HepG2 (cell line): ENCODE results near the gene DNAJC5. TPM values are rescaled to one million over a fixed set of nuclear protein-coding genes. Genes with fewer than 3 reads are reported as not detected.

Experiments used
- ATAC-seq: fragments of 200-7000 bp; cut with Tn5 transposase; 3 replicates; pipeline ENCODE4 v1.9.1; 2020; ENCODE audit warnings: mild to moderate bottlenecking, moderate library complexity
- BruUV-seq: library from RNA; stranded (reverse); fragments of 400-500 nt; replicated peaks from 2 replicates; lab custom pipeline; 2021; lab: Mats Ljungman, UMichigan
- CTCF ChIA-PET: fragments of 300-600 bp; formaldehyde crosslinking; extraction: SDS; loops from one replicate; lab custom pipeline; 2021; ENCODE audit warnings: low total read pairs, inconsistent platforms, low intra/inter-chr PET ratio; lab: Yijun Ruan, JAX
- POLR2A ChIA-PET: fragments of 350-600 bp; sonication (Branson Sonifier 250); formaldehyde crosslinking; loops from one replicate; lab custom pipeline; 2020; ENCODE audit warnings: antibody characterized with exemption, inconsistent platforms; lab: Yijun Ruan, JAX
- DNase-seq: peaks from one replicate; pipeline ENCODE4 v3.0.0-alpha.2; 2015; ENCODE audit warnings: low spot score
- FAIRE-seq: peaks from 3 replicates; lab custom pipeline; 2011; peaks lifted over from hg19 to GRCh38; lab: Jason Lieb, UNC
- H2AFZ ChIP-seq: one replicate; pipeline ENCODE4 v1.6.1; 2011; ENCODE audit warnings: low read length, inconsistent platforms
- H3K27ac ChIP-seq: fragments of 300-600 bp; 3 replicates; pipeline ENCODE4 v1.8.0; 2011; ENCODE audit warnings: mixed run types, mild to moderate bottlenecking, mixed read lengths, low read length, inconsistent platforms; ENCODE audit not compliant: insufficient read depth; ENCODE audit errors: extremely low read length
- H3K27me3 ChIP-seq, 2 experiments: fragments of 200-600 bp in 1 of 2; 2 replicates in 1 of 2; 3 replicates in 1 of 2; pipeline versions ENCODE4 v1.6.0 to v1.8.0; 2011; ENCODE audit warnings: low read length in 2 of 2, mild to moderate bottlenecking in 2 of 2, moderate library complexity in 2 of 2, inconsistent platforms in 1 of 2; ENCODE audit not compliant: insufficient read depth in 2 of 2, control insufficient read depth in 1 of 2
- H3K36me3 ChIP-seq, 2 experiments: fragments of 200-600 bp in 1 of 2; replicated peaks in 1 of 2; 2 replicates in 1 of 2; 3 replicates in 1 of 2; pipeline versions ENCODE4 v1.5.1 to v1.8.0; 2011; ENCODE audit warnings: low read length in 2 of 2, inconsistent platforms in 1 of 2; ENCODE audit not compliant: insufficient read depth in 2 of 2, control insufficient read depth in 1 of 2
- H3K4me1 ChIP-seq: 2 replicates; pipeline ENCODE4 v1.5.1; 2012; ENCODE audit warnings: low read length, inconsistent platforms; ENCODE audit not compliant: insufficient read depth
- H3K4me2 ChIP-seq: 2 replicates; pipeline ENCODE4 v1.6.0; 2011; ENCODE audit warnings: low read depth, low read length, inconsistent platforms
- H3K4me3 ChIP-seq, 3 experiments: fragments of 200-600 bp in 1 of 3; sonication (generic), shearing (Covaris generic) in 1 of 3; replicated peaks in 1 of 3; 2 replicates each; pipeline ENCODE4 v1.5.1; 2011 to 2016; ENCODE audit warnings: low read length in 3 of 3, inconsistent platforms in 2 of 3, low read depth in 2 of 3, mild to moderate bottlenecking in 2 of 3, control low read depth in 1 of 3, mixed read lengths in 1 of 3; ENCODE audit not compliant: insufficient read depth in 1 of 3
- H3K79me2 ChIP-seq: one replicate; pipeline ENCODE4 v1.6.1; 2011; ENCODE audit warnings: low read length, inconsistent platforms; ENCODE audit not compliant: insufficient read depth
- H3K9ac ChIP-seq: 2 replicates; pipeline ENCODE4 v1.6.0; 2011; ENCODE audit warnings: mild to moderate bottlenecking, low read depth, low read length, inconsistent platforms; ENCODE audit not compliant: insufficient read depth
- H3K9me3 ChIP-seq: 2 replicates; pipeline ENCODE4 v1.5.1; 2012; ENCODE audit warnings: mild to moderate bottlenecking, low read length
- H4K20me1 ChIP-seq: 2 replicates; pipeline ENCODE4 v1.6.0; 2011; ENCODE audit warnings: inconsistent platforms, mild to moderate bottlenecking, low read length, moderate library complexity; ENCODE audit not compliant: insufficient read depth
- MTA1 ChIP-seq: sonication (generic); formaldehyde crosslinking; IDR thresholded peaks from 2 replicates; pipeline ENCODE4 v1.4.0; 2020; ENCODE audit warnings: missing genetic modification reagents, mild to moderate bottlenecking, borderline replicate concordance
- NFKBIZ ChIP-seq: IDR thresholded peaks from 2 replicates; pipeline ENCODE4 v1.6.1; 2018; ENCODE audit warnings: missing genetic modification reagents, missing compliant biosample characterization
- PHF8 ChIP-seq: sonication (generic); formaldehyde crosslinking; IDR thresholded peaks from 2 replicates; pipeline ENCODE4 v1.5.0; 2020; ENCODE audit warnings: missing genetic modification reagents
- RBM22 ChIP-seq: fragments of 200-400 bp; formaldehyde crosslinking; optimal IDR thresholded peaks from 2 replicates; pipeline ENCODE3; 2017; ENCODE audit warnings: mild to moderate bottlenecking, low read length, moderate library complexity
- TBX2 ChIP-seq: sonication (generic); formaldehyde crosslinking; IDR thresholded peaks from 2 replicates; pipeline ENCODE4 v1.5.0; 2020; ENCODE audit warnings: missing genetic modification reagents, mild to moderate bottlenecking, borderline replicate concordance
- ZKSCAN8 ChIP-seq: IDR thresholded peaks from 2 replicates; pipeline ENCODE4 v1.6.1; 2016; ENCODE audit warnings: borderline replicate concordance, missing genetic modification reagents, missing compliant biosample characterization
- ZNF382 ChIP-seq: sonication (generic); formaldehyde crosslinking; IDR thresholded peaks from 2 replicates; pipeline ENCODE4 v1.5.0; 2020; ENCODE audit warnings: missing genetic modification reagents, mild to moderate bottlenecking, borderline replicate concordance
- ZNF724P ChIP-seq: sonication (generic); formaldehyde crosslinking; IDR thresholded peaks from 2 replicates; pipeline ENCODE4 v1.8.0; 2022; ENCODE audit warnings: missing genetic modification reagents, borderline replicate concordance
- WGBS: methylation state at CpG from one replicate; pipeline ENCODE4 v1.1.6; 2017; ENCODE audit warnings: low lambda C conversion rate; 5-methylcytosine and 5-hydroxymethylcytosine counted together
- in situ Hi-C: cut with HindIII; loops from 2 replicates; pipeline ENCODE4 v1.10.0; 2017; ENCODE audit warnings: low pct_unique_long_range_greater_than_20kb; ENCODE audit not compliant: extremely low pct_ligation_motif_present
- intact Hi-C: fragments of 100-400 bp; cut with micrococcal nuclease; formaldehyde crosslinking; loops from one replicate; pipeline ENCODE4 v1.10.0; 2022; ENCODE audit not compliant: unreplicated experiment
- polyA plus RNA-seq, 8 experiments: library from polyadenylated mRNA; depleted of rRNA in 3 of 8; stranded (reverse) in 7 of 8; unstranded in 1 of 8; fragments of >200 nt; fragmentation: Illumina TruSeq in 4 of 8; extraction: Trizol in 4 of 8; gene quantifications; 2 replicates each; pipeline versions ENCODE4 v1.2.1 to v1.2.3, GENCODE V29; 2011 to 2016; ENCODE audit warnings: low read depth in 4 of 8, missing spikeins in 1 of 8, mixed read lengths in 1 of 8; ENCODE audit not compliant: insufficient read depth in 1 of 8
- total RNA-seq, 5 experiments: library from RNA; depleted of rRNA; stranded (reverse); fragments of >200 nt; fragmentation: Illumina TruSeq; extraction: Trizol; gene quantifications; 2 replicates each; pipeline ENCODE4 v1.2.3, GENCODE V29; 2016; ENCODE audit warnings: low read depth in 1 of 5
- TF ChIP-seq, protein P1 (sequence below): fragments of 450-650 bp; IDR thresholded peaks from 2 replicates; pipeline ENCODE4 v1.6.1; 2017; ENCODE audit warnings: mild to moderate bottlenecking
- TF ChIP-seq, protein P2 (sequence below): sonication (generic); formaldehyde crosslinking; IDR thresholded peaks from 2 replicates; pipeline ENCODE4 v1.5.1; 2020; ENCODE audit warnings: missing genetic modification reagents, mild to moderate bottlenecking, borderline replicate concordance
- TF ChIP-seq, protein P3 (sequence below): sonication (generic); formaldehyde crosslinking; IDR thresholded peaks from 2 replicates; pipeline ENCODE4 v1.8.1; 2023; ENCODE audit warnings: missing genetic modification reagents, inconsistent platforms, borderline replicate concordance
- TF ChIP-seq, protein P4 (sequence below): sonication (generic); formaldehyde crosslinking; IDR thresholded peaks from 2 replicates; pipeline ENCODE4 v1.5.0; 2020; ENCODE audit warnings: missing genetic modification reagents
- TF ChIP-seq, protein P5 (sequence below): sonication (generic); formaldehyde crosslinking; IDR thresholded peaks from 2 replicates; pipeline ENCODE4 v1.4.0; 2020; ENCODE audit warnings: missing genetic modification reagents

Gene DNAJC5
- total and polyA plus RNA-seq, 2 of the 13 experiments (the other 11 are each of a cell fraction or from before 2014, with no cell fraction given) = 42.8 to 64.5 TPM

DNA sequence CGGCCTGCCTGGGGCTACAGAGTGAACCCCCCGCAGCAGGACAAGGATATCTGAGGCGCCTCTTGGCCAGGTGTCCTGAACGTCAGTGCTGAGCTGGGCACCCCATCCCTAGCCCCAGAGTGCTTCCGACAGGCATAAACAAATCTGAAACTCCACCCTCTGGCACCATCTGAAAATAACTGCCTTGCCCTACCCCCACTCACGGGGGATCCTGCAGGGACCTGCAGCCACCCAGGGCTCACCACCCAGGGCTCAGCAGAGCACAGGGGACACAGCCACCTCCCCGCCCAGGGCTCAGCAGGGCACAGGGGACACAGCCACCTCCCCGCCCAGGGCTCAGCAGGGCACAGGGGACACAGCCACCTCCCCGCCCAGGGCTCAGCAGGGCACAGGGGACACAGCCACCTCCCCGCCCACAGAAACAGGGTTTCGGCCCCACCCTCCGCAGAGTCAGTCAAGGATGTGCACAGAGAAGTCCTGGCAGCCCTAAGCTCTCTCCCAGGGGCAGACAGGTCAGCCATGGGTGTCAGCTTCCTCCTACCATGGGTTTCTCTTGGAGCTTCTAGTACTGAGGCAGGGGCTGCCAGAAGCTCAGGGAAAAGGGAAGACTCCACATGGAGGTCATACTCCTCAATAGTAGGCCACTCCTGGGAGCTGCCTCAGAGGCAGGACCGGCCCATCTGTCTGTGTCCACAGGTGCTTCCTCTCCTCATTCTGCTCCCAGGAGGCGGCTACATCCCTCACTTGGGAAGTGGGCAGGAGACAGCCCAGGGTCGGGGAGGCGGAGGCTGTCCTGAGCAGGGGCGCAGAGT is 56.7 kb downstream of the DNAJC5 start:
- ChIA-PET POLR2A (interaction anchor here (0.6 to 1.3 kb wide), 2 partner anchors 20 to 104 kb away, joined by 3 to 4 read pairs; no protein-coding TSS in a partner anchor), CTCF (interaction anchor here (1.5 kb wide), 1 partner anchor 22 kb away, joined by 4 read pairs; no protein-coding TSS in a partner anchor)
- DNase-seq = no peak
- no TSS peak for BruUV-seq
- Histone ChIP-seq H3K27ac (peak overlapping the region; percentile 13), H3K9ac (peak overlapping the region; percentile 10), H3K36me3 (peaks cover 12 to 15% of the 10 kb centered on the region in 2 experiments; a peak in 4 of 5 replicates), H3K4me3 (no peak overlapping the region), H4K20me1 (peaks cover 80% of the 10 kb centered on the region), H3K27me3 (no peaks in the 10 kb centered on the region), H3K4me1 (peaks cover 69% of the 10 kb centered on the region), H3K4me2 (peak overlapping the region; percentile 4; the same call in 1 of the 2 replicates), H3K79me2 (peaks cover 85% of the 10 kb centered on the region), H3K9me3 (no peaks in the 10 kb centered on the region), H2AFZ (no peak overlapping the region)
- ATAC-seq = no peak
- in situ Hi-C loops (no loop called here), intact Hi-C loops (no loop called here)
- 92% methylated on average over 13 of the region's 17 CpGs for WGBS
- no peak for FAIRE-seq
- TF ChIP-seq PHF8 (CRISPR knock-in tag) = 0 out of 2 replicates have a peak, but pooled peaks have one; percentile 17
- TF ChIP-seq, protein P1, sequence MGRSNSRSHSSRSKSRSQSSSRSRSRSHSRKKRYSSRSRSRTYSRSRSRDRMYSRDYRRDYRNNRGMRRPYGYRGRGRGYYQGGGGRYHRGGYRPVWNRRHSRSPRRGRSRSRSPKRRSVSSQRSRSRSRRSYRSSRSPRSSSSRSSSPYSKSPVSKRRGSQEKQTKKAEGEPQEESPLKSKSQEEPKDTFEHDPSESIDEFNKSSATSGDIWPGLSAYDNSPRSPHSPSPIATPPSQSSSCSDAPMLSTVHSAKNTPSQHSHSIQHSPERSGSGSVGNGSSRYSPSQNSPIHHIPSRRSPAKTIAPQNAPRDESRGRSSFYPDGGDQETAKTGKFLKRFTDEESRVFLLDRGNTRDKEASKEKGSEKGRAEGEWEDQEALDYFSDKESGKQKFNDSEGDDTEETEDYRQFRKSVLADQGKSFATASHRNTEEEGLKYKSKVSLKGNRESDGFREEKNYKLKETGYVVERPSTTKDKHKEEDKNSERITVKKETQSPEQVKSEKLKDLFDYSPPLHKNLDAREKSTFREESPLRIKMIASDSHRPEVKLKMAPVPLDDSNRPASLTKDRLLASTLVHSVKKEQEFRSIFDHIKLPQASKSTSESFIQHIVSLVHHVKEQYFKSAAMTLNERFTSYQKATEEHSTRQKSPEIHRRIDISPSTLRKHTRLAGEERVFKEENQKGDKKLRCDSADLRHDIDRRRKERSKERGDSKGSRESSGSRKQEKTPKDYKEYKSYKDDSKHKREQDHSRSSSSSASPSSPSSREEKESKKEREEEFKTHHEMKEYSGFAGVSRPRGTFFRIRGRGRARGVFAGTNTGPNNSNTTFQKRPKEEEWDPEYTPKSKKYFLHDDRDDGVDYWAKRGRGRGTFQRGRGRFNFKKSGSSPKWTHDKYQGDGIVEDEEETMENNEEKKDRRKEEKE = no peak
- TF ChIP-seq, protein P2, sequence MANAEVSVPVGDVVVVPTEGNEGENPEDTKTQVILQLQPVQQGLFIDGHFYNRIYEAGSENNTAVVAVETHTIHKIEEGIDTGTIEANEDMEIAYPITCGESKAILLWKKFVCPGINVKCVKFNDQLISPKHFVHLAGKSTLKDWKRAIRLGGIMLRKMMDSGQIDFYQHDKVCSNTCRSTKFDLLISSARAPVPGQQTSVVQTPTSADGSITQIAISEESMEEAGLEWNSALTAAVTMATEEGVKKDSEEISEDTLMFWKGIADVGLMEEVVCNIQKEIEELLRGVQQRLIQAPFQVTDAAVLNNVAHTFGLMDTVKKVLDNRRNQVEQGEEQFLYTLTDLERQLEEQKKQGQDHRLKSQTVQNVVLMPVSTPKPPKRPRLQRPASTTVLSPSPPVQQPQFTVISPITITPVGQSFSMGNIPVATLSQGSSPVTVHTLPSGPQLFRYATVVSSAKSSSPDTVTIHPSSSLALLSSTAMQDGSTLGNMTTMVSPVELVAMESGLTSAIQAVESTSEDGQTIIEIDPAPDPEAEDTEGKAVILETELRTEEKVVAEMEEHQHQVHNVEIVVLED (CRISPR knock-in tag) = no peak
- TF ChIP-seq, protein P3, sequence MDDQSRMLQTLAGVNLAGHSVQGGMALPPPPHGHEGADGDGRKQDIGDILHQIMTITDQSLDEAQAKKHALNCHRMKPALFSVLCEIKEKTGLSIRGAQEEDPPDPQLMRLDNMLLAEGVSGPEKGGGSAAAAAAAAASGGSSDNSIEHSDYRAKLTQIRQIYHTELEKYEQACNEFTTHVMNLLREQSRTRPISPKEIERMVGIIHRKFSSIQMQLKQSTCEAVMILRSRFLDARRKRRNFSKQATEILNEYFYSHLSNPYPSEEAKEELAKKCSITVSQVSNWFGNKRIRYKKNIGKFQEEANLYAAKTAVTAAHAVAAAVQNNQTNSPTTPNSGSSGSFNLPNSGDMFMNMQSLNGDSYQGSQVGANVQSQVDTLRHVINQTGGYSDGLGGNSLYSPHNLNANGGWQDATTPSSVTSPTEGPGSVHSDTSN (CRISPR knock-in tag) = no peak
- TF ChIP-seq MTA1 (CRISPR knock-in tag) = peak; percentile 77; the same call in 1 of the 2 replicates
- TF ChIP-seq, protein P4, sequence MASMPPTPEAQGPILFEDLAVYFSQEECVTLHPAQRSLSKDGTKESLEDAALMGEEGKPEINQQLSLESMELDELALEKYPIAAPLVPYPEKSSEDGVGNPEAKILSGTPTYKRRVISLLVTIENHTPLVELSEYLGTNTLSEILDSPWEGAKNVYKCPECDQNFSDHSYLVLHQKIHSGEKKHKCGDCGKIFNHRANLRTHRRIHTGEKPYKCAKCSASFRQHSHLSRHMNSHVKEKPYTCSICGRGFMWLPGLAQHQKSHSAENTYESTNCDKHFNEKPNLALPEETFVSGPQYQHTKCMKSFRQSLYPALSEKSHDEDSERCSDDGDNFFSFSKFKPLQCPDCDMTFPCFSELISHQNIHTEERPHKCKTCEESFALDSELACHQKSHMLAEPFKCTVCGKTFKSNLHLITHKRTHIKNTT (CRISPR knock-in tag) = no peak
- TF ChIP-seq TBX2 (CRISPR knock-in tag) = 0 out of 2 replicates have a peak, but pooled peaks have one; percentile 4
- TF ChIP-seq ZNF724P = 0 out of 2 replicates have a peak, but pooled peaks have one; percentile 30
- no peak for TF ChIP-seq ZNF382 (CRISPR knock-in tag)
- TF ChIP-seq RBM22 = peak; percentile 51
- TF ChIP-seq NFKBIZ (CRISPR knock-in tag) = no peak
- no peak for TF ChIP-seq ZKSCAN8 (CRISPR knock-in tag)
- TF ChIP-seq, protein P5, sequence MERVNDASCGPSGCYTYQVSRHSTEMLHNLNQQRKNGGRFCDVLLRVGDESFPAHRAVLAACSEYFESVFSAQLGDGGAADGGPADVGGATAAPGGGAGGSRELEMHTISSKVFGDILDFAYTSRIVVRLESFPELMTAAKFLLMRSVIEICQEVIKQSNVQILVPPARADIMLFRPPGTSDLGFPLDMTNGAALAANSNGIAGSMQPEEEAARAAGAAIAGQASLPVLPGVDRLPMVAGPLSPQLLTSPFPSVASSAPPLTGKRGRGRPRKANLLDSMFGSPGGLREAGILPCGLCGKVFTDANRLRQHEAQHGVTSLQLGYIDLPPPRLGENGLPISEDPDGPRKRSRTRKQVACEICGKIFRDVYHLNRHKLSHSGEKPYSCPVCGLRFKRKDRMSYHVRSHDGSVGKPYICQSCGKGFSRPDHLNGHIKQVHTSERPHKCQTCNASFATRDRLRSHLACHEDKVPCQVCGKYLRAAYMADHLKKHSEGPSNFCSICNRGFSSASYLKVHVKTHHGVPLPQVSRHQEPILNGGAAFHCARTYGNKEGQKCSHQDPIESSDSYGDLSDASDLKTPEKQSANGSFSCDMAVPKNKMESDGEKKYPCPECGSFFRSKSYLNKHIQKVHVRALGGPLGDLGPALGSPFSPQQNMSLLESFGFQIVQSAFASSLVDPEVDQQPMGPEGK (CRISPR knock-in tag) = 0 out of 2 replicates have a peak, but pooled peaks have one; percentile 11
